ENCODE results near the gene SETBP1.

SETBP1 gene

GRCh38 chr18:44915661-44916060 is 235.0 kb downstream of the SETBP1 start:
- no peak for DNase-seq

GRCh38 chr18:44916429-44917207 is 235.9 kb downstream of the SETBP1 start:
- no peak for DNase-seq

- DNase-seq: no peak
Measured at GRCh38 chr18:44917216-44918141, 236.8 kb downstream of the SETBP1 start.

- no peak for DNase-seq
Measured at GRCh38 chr18:44918142-44918476, 237.4 kb downstream of the SETBP1 start.

GRCh38 chr18:44920441-44920840 is 239.8 kb downstream of the SETBP1 start:
- DNase-seq: no peak

- DNase-seq: no peak
Measured at GRCh38 chr18:44921974-44922373, 241.3 kb downstream of the SETBP1 start.

- DNase-seq: no peak
Measured at GRCh38 chr18:44922968-44923367, 242.3 kb downstream of the SETBP1 start.

- no peak for DNase-seq
Measured at GRCh38 chr18:44924785-44925499, 244.3 kb downstream of the SETBP1 start.

- DNase-seq: no peak
Measured at GRCh38 chr18:44927127-44927849, 246.6 kb downstream of the SETBP1 start.

GRCh38 chr18:44934901-44935300 is 254.2 kb downstream of the SETBP1 start:
- DNase-seq: no peak

- DNase-seq: no peak
Measured at GRCh38 chr18:44935455-44935854, 254.8 kb downstream of the SETBP1 start.

- no peak for DNase-seq
Measured at GRCh38 chr18:44936485-44936884, 255.8 kb downstream of the SETBP1 start.

GRCh38 chr18:44937960-44938719 is 257.5 kb downstream of the SETBP1 start:
- DNase-seq: no peak

- no peak for DNase-seq
Measured at GRCh38 chr18:44938720-44939665, 258.3 kb downstream of the SETBP1 start.

GRCh38 chr18:44941516-44941915 is 260.8 kb downstream of the SETBP1 start:
- DNase-seq: no peak

GRCh38 chr18:44942073-44942472 is 261.4 kb downstream of the SETBP1 start:
- no peak for DNase-seq

GRCh38 chr18:44943311-44943881 is 262.7 kb downstream of the SETBP1 start:
- no peak for DNase-seq

- no peak for DNase-seq
Measured at GRCh38 chr18:44944461-44944860, 263.8 kb downstream of the SETBP1 start.

- no peak for DNase-seq
Measured at GRCh38 chr18:44945888-44946401, 265.3 kb downstream of the SETBP1 start.

GRCh38 chr18:44946529-44947113 is 265.9 kb downstream of the SETBP1 start:
- DNase-seq: no peak
